Colonic mucosa (tissue), 4 donors: ENCODE data around the gene MSH3. TPM values are rescaled to one million over a fixed set of nuclear protein-coding genes. Genes with fewer than 3 reads are reported as not detected.

Experiments
- DNase-seq: peaks from one replicate; pipeline ENCODE4 v3.0.0-alpha.2; 2020
- H3K27ac ChIP-seq: fragments of 200-600 bp; one replicate; pipeline ENCODE4 v1.8.0; 2021
- H3K27me3 ChIP-seq: fragments of 200-600 bp; one replicate; pipeline ENCODE4 v1.8.0; 2021
- H3K36me3 ChIP-seq: fragments of 200-600 bp; one replicate; pipeline ENCODE4 v1.8.0; 2021
- H3K4me1 ChIP-seq: fragments of 200-600 bp; one replicate; pipeline ENCODE4 v1.8.0; 2021; ENCODE audit warnings: mild to moderate bottlenecking
- H3K4me3 ChIP-seq: fragments of 200-600 bp; one replicate; pipeline ENCODE4 v1.8.0; 2021
- H3K9ac ChIP-seq, 2 donors: one replicate each; pipeline ENCODE4 v1.7.0; 2013; ENCODE audit warnings: control low read depth in 2 of 2, low read depth in 2 of 2, low read length in 2 of 2
- H3K9me3 ChIP-seq: fragments of 200-600 bp; one replicate; pipeline ENCODE4 v1.8.0; 2021
- CTCF ChIP-seq: fragments of 200-600 bp; IDR thresholded peaks from one replicate; pipeline ENCODE4 v1.8.0; 2022; ENCODE audit warnings: antibody characterized with exemption, mild to moderate bottlenecking
- intact Hi-C: fragments of 100-400 bp; cut with DNase I; formaldehyde crosslinking; loops from one replicate; pipeline ENCODE4 v1.14.1; 2022
- total RNA-seq, 2 donors: library from RNA; stranded (reverse); fragmentation: NEBNext Ultra II Directional in 1 of 2; extraction: Animal tissue kit (Norgen Biotek cat#: 25700) in 1 of 2; gene quantifications; one replicate each; pipeline ENCODE4 v1.2.1, GENCODE V29; 2021
- donor health status: healthy.
- donor health status: DM: no; HTN: no; CAD: no.
- donor health status: DM: no; HTN: no; CAD: no.

MSH3 gene
- total RNA-seq: 10 to 100 TPM; 15.1 to 16.3 TPM

GRCh38 chr5:80654391-80655230 lies at the start of gene MSH3, which contains the start of gene DHFR:
Gene MSH3 (plus strand): TSS chr5:80654652. CDS start chr5:80654728, 76 bp downstream.
Gene DHFR (minus strand): TSS chr5:80654983. CDS start chr5:80654489, 494 bp downstream.
- no peaks in the 10 kb centered on the region for H3K4me1 ChIP-seq
- H3K4me3 ChIP-seq: peak within 1 kb of the TSS; percentile 83
- H3K27me3 ChIP-seq: no peaks in the 10 kb centered on the region
- no peaks in the 10 kb centered on the region for H3K9me3 ChIP-seq
- intact Hi-C loops: loop anchor here (5.0 kb wide), 1 partner anchor 172 kb away; no protein-coding TSS in a partner anchor
- DNase-seq: peak; percentile 90
- no peaks in the 10 kb centered on the region for H3K36me3 ChIP-seq
- TF ChIP-seq CTCF: no peak
- H3K27ac ChIP-seq: peak within 1 kb of the TSS; percentile 99
- H3K9ac ChIP-seq: peak within 1 kb of the TSS; percentile 58 to 88

GRCh38 chr5:80607343-80607742 lies 47.1 kb upstream of the MSH3 start:
- no peaks in the 10 kb centered on the region for H3K27me3 ChIP-seq
- H3K27ac ChIP-seq: no peak overlapping the region
- H3K4me3 ChIP-seq: no peak overlapping the region
- DNase-seq: no peak
- H3K9ac ChIP-seq: no peak overlapping the region
- intact Hi-C loops: no loop called here
- no peaks in the 10 kb centered on the region for H3K4me1 ChIP-seq
- TF ChIP-seq CTCF: no peak
- H3K9me3 ChIP-seq: no peaks in the 10 kb centered on the region
- no peaks in the 10 kb centered on the region for H3K36me3 ChIP-seq

GRCh38 chr5:80607832-80608231 lies 46.6 kb upstream of the MSH3 start:
- intact Hi-C loops: no loop called here
- Histone ChIP-seq H3K4me1 (no peaks in the 10 kb centered on the region), H3K27me3 (no peaks in the 10 kb centered on the region), H3K36me3 (no peaks in the 10 kb centered on the region), H3K9ac (no peak overlapping the region), H3K9me3 (no peaks in the 10 kb centered on the region), H3K27ac (no peak overlapping the region), H3K4me3 (no peak overlapping the region)
- TF ChIP-seq CTCF: no peak
- no peak for DNase-seq

- H3K27me3 ChIP-seq: no peaks in the 10 kb centered on the region
- no peaks in the 10 kb centered on the region for H3K4me1 ChIP-seq
- no peak overlapping the region for H3K27ac ChIP-seq
- no peak overlapping the region for H3K4me3 ChIP-seq
- no peaks in the 10 kb centered on the region for H3K9me3 ChIP-seq
- H3K9ac ChIP-seq: no peak overlapping the region
- no peak for DNase-seq
- intact Hi-C loops: no loop called here
- H3K36me3 ChIP-seq: no peaks in the 10 kb centered on the region
- TF ChIP-seq CTCF: no peak
Measured at GRCh38 chr5:80608731-80609130, 45.7 kb upstream of the MSH3 start.

- no peak overlapping the region for H3K27ac ChIP-seq
- DNase-seq: no peak
- H3K4me1 ChIP-seq: no peaks in the 10 kb centered on the region
- H3K9me3 ChIP-seq: no peaks in the 10 kb centered on the region
- intact Hi-C loops: no loop called here
- H3K36me3 ChIP-seq: no peaks in the 10 kb centered on the region
- no peak overlapping the region for H3K9ac ChIP-seq
- H3K27me3 ChIP-seq: no peaks in the 10 kb centered on the region
- no peak for TF ChIP-seq CTCF
- no peak overlapping the region for H3K4me3 ChIP-seq
Measured at GRCh38 chr5:80609692-80610091, 44.8 kb upstream of the MSH3 start.
